SK-N-MC (cell line): ENCODE data around the gene CAMK1D.

ENCODE experiments used
- EZH2 ChIP-seq: fragments of 200-600 bp; sonication (generic); IDR thresholded peaks from one replicate; pipeline ENCODE4 v1.6.1; 2017; ENCODE audit warnings: antibody characterized with exemption
- POLR2AphosphoS5 ChIP-seq: IDR thresholded peaks from 2 replicates; pipeline ENCODE4 v1.6.1; 2012; ENCODE audit warnings: mild to moderate bottlenecking, low read depth, low read length, borderline replicate concordance

- TF ChIP-seq POLR2AphosphoS5 = no peak
- no peak for TF ChIP-seq EZH2
Observed at GRCh38 chr10:12594448-12594944, 245.1 kb downstream of the CAMK1D start.
